Renal cortex interstitium (tissue), 15 donors: ENCODE results near the gene MRPS15. TPM values are rescaled to one million over a fixed set of nuclear protein-coding genes. Genes with fewer than 3 reads are reported as not detected.
"Not testable (repeated sequence)": the region's sequence is repeated elsewhere in the genome, so short reads cannot be mapped to it uniquely, and the experiment has no call there.

ENCODE experiments used
- DNase-seq, 11 donors: peaks; one replicate each; pipeline ENCODE4 v3.0.0-alpha.2; 2013; ENCODE audit warnings: low read depth in 9 of 11, low spot score in 4 of 11; ENCODE audit errors: extremely low read depth in 1 of 11
- long read RNA-seq, 16 experiments: transcript quantifications; one replicate each; lab custom pipeline, GENCODE V29; 2026
- polyA plus RNA-seq, 3 donors: library from polyadenylated mRNA; unstranded; fragments of 120-200 nt; gene quantifications; one replicate each; pipeline ENCODE4 v1.2.1, GENCODE V29; 2013; ENCODE audit not compliant: insufficient read length in 3 of 3

Gene MRPS15
- 10 to 100 TPM; 70.7 to 72.8 (median 72.6) TPM for polyA plus RNA-seq
- long read RNA-seq, donor 1, transcript MRPS15-201 (8 exons, 1,006 nt) = minor isoform, 29 of 83 reads
- long read RNA-seq, donor 1, transcript MRPS15-203 (2 exons, 533 nt) = major isoform, 48 of 83 reads
- long read RNA-seq, donor 1, partial matches to known transcripts = 5 of 83 reads
- long read RNA-seq, donor 1, other reads (novel, unspliced or antisense) = 0 of 83 reads
- long read RNA-seq, donor 2, transcript MRPS15-201 (8 exons, 1,006 nt) = minor isoform, 29 of 70 reads
- long read RNA-seq, donor 2, transcript MRPS15-203 (2 exons, 533 nt) = major isoform, 39 of 70 reads
- long read RNA-seq, donor 2, partial matches to known transcripts = 0 of 70 reads
- long read RNA-seq, donor 2, other reads (novel, unspliced or antisense) = 0 of 70 reads
- long read RNA-seq, donor 3, transcript MRPS15-201 (8 exons, 1,006 nt) = minor isoform, 43 of 114 reads
- long read RNA-seq, donor 3, transcript MRPS15-203 (2 exons, 533 nt) = major isoform, 70 of 114 reads
- long read RNA-seq, donor 3, partial matches to known transcripts = 0 of 114 reads
- long read RNA-seq, donor 3, other reads (novel, unspliced or antisense) = 0 of 114 reads
- long read RNA-seq, donor 4, transcript MRPS15-201 (8 exons, 1,006 nt) = minor isoform, 30 of 92 reads
- long read RNA-seq, donor 4, transcript MRPS15-203 (2 exons, 533 nt) = major isoform, 62 of 92 reads
- long read RNA-seq, donor 4, partial matches to known transcripts = 0 of 92 reads
- long read RNA-seq, donor 4, other reads (novel, unspliced or antisense) = 0 of 92 reads
- long read RNA-seq, donor 5 = 0 reads
- long read RNA-seq, donor 6, transcript MRPS15-201 (8 exons, 1,006 nt) = minor isoform, 29 of 85 reads
- long read RNA-seq, donor 6, transcript MRPS15-203 (2 exons, 533 nt) = major isoform, 53 of 85 reads
- long read RNA-seq, donor 6, partial matches to known transcripts = 0 of 85 reads
- long read RNA-seq, donor 6, other reads (novel, unspliced or antisense) = 0 of 85 reads
- long read RNA-seq, donor 7, transcript MRPS15-204 (3 exons, 2,127 nt) = minor isoform, 7 of 135 reads
- long read RNA-seq, donor 7, transcript MRPS15-203 (2 exons, 533 nt) = major isoform, 91 of 135 reads
- long read RNA-seq, donor 7, transcript MRPS15-201 (8 exons, 1,006 nt) = minor isoform, 37 of 135 reads
- long read RNA-seq, donor 7, partial matches to known transcripts = 0 of 135 reads
- long read RNA-seq, donor 7, other reads (novel, unspliced or antisense) = 0 of 135 reads
- long read RNA-seq, donor 8, transcript MRPS15-203 (2 exons, 533 nt) = major isoform, 117 of 174 reads
- long read RNA-seq, donor 8, transcript MRPS15-201 (8 exons, 1,006 nt) = minor isoform, 41 of 174 reads
- long read RNA-seq, donor 8, partial matches to known transcripts = 12 of 174 reads
- long read RNA-seq, donor 8, other reads (novel, unspliced or antisense) = 0 of 174 reads
- long read RNA-seq, donor 9, transcript MRPS15-201 (8 exons, 1,006 nt) = minor isoform, 27 of 79 reads
- long read RNA-seq, donor 9, transcript MRPS15-203 (2 exons, 533 nt) = major isoform, 51 of 79 reads
- long read RNA-seq, donor 9, partial matches to known transcripts = 0 of 79 reads
- long read RNA-seq, donor 9, other reads (novel, unspliced or antisense) = 0 of 79 reads
- long read RNA-seq, donor 10, transcript MRPS15-203 (2 exons, 533 nt) = major isoform, 78 of 113 reads
- long read RNA-seq, donor 10, transcript MRPS15-201 (8 exons, 1,006 nt) = minor isoform, 34 of 113 reads
- long read RNA-seq, donor 10, partial matches to known transcripts = 0 of 113 reads
- long read RNA-seq, donor 10, other reads (novel, unspliced or antisense) = 0 of 113 reads
- long read RNA-seq, donor 11, transcript MRPS15-201 (8 exons, 1,006 nt) = minor isoform, 17 of 60 reads
- long read RNA-seq, donor 11, transcript MRPS15-203 (2 exons, 533 nt) = major isoform, 42 of 60 reads
- long read RNA-seq, donor 11, partial matches to known transcripts = 0 of 60 reads
- long read RNA-seq, donor 11, other reads (novel, unspliced or antisense) = 0 of 60 reads
- long read RNA-seq, donor 12, transcript MRPS15-203 (2 exons, 533 nt) = major isoform, 20 of 29 reads
- long read RNA-seq, donor 12, transcript MRPS15-201 (8 exons, 1,006 nt) = minor isoform, 9 of 29 reads
- long read RNA-seq, donor 12, partial matches to known transcripts = 0 of 29 reads
- long read RNA-seq, donor 12, other reads (novel, unspliced or antisense) = 0 of 29 reads
- long read RNA-seq, donor 13, transcript MRPS15-203 (2 exons, 533 nt) = major isoform, 97 of 190 reads
- long read RNA-seq, donor 13, transcript MRPS15-204 (3 exons, 2,127 nt) = minor isoform, 5 of 190 reads
- long read RNA-seq, donor 13, transcript MRPS15-201 (8 exons, 1,006 nt) = minor isoform, 71 of 190 reads
- long read RNA-seq, donor 13, partial matches to known transcripts = 17 of 190 reads
- long read RNA-seq, donor 13, other reads (novel, unspliced or antisense) = 0 of 190 reads
- long read RNA-seq, donor 14, transcript MRPS15-201 (8 exons, 1,006 nt) = minor isoform, 34 of 85 reads
- long read RNA-seq, donor 14, transcript MRPS15-203 (2 exons, 533 nt) = major isoform, 45 of 85 reads
- long read RNA-seq, donor 14, partial matches to known transcripts = 5 of 85 reads
- long read RNA-seq, donor 14, other reads (novel, unspliced or antisense) = 0 of 85 reads
- long read RNA-seq, donor 15, transcript MRPS15-203 (2 exons, 533 nt) = major isoform, 25 of 48 reads
- long read RNA-seq, donor 15, transcript MRPS15-201 (8 exons, 1,006 nt) = minor isoform, 23 of 48 reads
- long read RNA-seq, donor 15, partial matches to known transcripts = 0 of 48 reads
- long read RNA-seq, donor 15, other reads (novel, unspliced or antisense) = 0 of 48 reads
- long read RNA-seq, donor 16, transcript MRPS15-204 (3 exons, 2,127 nt) = minor isoform, 5 of 172 reads
- long read RNA-seq, donor 16, transcript MRPS15-203 (2 exons, 533 nt) = major isoform, 95 of 172 reads
- long read RNA-seq, donor 16, transcript MRPS15-201 (8 exons, 1,006 nt) = minor isoform, 66 of 172 reads
- long read RNA-seq, donor 16, partial matches to known transcripts = 6 of 172 reads
- long read RNA-seq, donor 16, other reads (novel, unspliced or antisense) = 0 of 172 reads

GRCh38 chr1:36463803-36464604 lies at the start of gene MRPS15:
TSS of gene MRPS15 (minus strand) at chr1:36464384. CDS start at chr1:36464275, 109 bp downstream.
- peak; percentile 88 to 96 (median 92) for DNase-seq

GRCh38 chr1:36512842-36513241 lies 48.7 kb upstream of the MRPS15 start:
- DNase-seq = no peak

- no peak for DNase-seq
Observed at GRCh38 chr1:36511804-36512798, 47.9 kb upstream of the MRPS15 start.

- not testable (repeated sequence) for DNase-seq
Observed at GRCh38 chr1:36511220-36511619, 47.0 kb upstream of the MRPS15 start.

GRCh38 chr1:36510418-36510817 lies 46.2 kb upstream of the MRPS15 start:
- no peak for DNase-seq

- no peak for DNase-seq
Observed at GRCh38 chr1:36508257-36508656, 44.1 kb upstream of the MRPS15 start.

GRCh38 chr1:36506276-36506920 lies 42.2 kb upstream of the MRPS15 start:
- no peak for DNase-seq

GRCh38 chr1:36503733-36504132 lies 39.5 kb upstream of the MRPS15 start:
- DNase-seq = no peak

- DNase-seq = no peak
Observed at GRCh38 chr1:36503159-36503558, 39.0 kb upstream of the MRPS15 start.

GRCh38 chr1:36502616-36503015 lies 38.4 kb upstream of the MRPS15 start:
- DNase-seq = no peak

- DNase-seq = not testable (repeated sequence)
Observed at GRCh38 chr1:36501911-36502310, 37.7 kb upstream of the MRPS15 start.

GRCh38 chr1:36497207-36497606 lies 33.0 kb upstream of the MRPS15 start:
- DNase-seq = no peak

- DNase-seq = no peak
Observed at GRCh38 chr1:36494971-36495370, 30.8 kb upstream of the MRPS15 start.
